Breast epithelium (tissue), 4 donors: ENCODE results near the gene PKNOX2. TPM values are rescaled to one million over a fixed set of nuclear protein-coding genes. Genes with fewer than 3 reads are reported as not detected.

Experiments used
- DNase-seq, 2 donors: peaks; one replicate each; pipeline ENCODE4 v3.0.0-alpha.2; 2019; ENCODE audit warnings: low spot score in 2 of 2
- H3K27ac ChIP-seq, 2 donors: fragments of 200-600 bp; sonication (generic) in 1 of 2; one replicate each; pipeline ENCODE4 v1.5.1; 2016 to 2019; ENCODE audit warnings: mild to moderate bottlenecking in 1 of 2
- H3K27me3 ChIP-seq, 2 donors: fragments of 200-600 bp; sonication (generic) in 1 of 2; one replicate each; pipeline versions ENCODE4 v1.5.1 to v1.6.0; 2017 to 2019; ENCODE audit warnings: control low read depth in 1 of 2, mild to moderate bottlenecking in 1 of 2
- H3K36me3 ChIP-seq: fragments of 200-600 bp; one replicate; pipeline ENCODE4 v1.5.1; 2019
- H3K4me1 ChIP-seq, 2 donors: fragments of 200-600 bp; sonication (generic); one replicate each; pipeline ENCODE4 v1.5.1; 2016 to 2019; ENCODE audit warnings: control low read depth in 1 of 2
- H3K4me3 ChIP-seq, 3 donors: fragments of 200-600 bp; sonication (generic); 1 replicate in 2 of 3; 2 replicates in 1 of 3; pipeline ENCODE4 v1.5.1; 2016 to 2019; ENCODE audit warnings: mild to moderate bottlenecking in 3 of 3, moderate library complexity in 2 of 3
- H3K9me3 ChIP-seq, 2 donors: fragments of 200-600 bp; sonication (generic) in 1 of 2; one replicate each; pipeline ENCODE4 v1.5.1; 2016 to 2019; ENCODE audit warnings: control low read depth in 1 of 2
- CTCF ChIP-seq, 3 donors: fragments of 450-650 bp; IDR thresholded peaks; one replicate each; pipeline ENCODE4 v1.5.1; 2016 to 2017; ENCODE audit warnings: antibody characterized with exemption in 3 of 3, mild to moderate bottlenecking in 3 of 3, moderate library complexity in 3 of 3
- POLR2A ChIP-seq: fragments of 450-650 bp; IDR thresholded peaks from one replicate; pipeline ENCODE4 v1.6.1; 2016; ENCODE audit warnings: antibody characterized with exemption, mild to moderate bottlenecking, moderate library complexity
- POLR2AphosphoS5 ChIP-seq, 3 donors: sonication (generic); formaldehyde crosslinking; IDR thresholded peaks; one replicate each; pipeline ENCODE4 v1.6.1; 2017; ENCODE audit warnings: antibody characterized with exemption in 3 of 3
- intact Hi-C: fragments of 100-400 bp; cut with DNase I; formaldehyde crosslinking; loops from one replicate; pipeline ENCODE4 v1.15.1; 2023; ENCODE audit warnings: low total_unique reads
- total RNA-seq, 3 donors: library from RNA; depleted of rRNA; stranded (reverse); fragments of >200 nt; gene quantifications; one replicate each; pipeline ENCODE4 v1.1.0, GENCODE V29; 2016

PKNOX2 gene
- total RNA-seq, 3 donors from 2014 or later, result 0.32 to 1.0 (median 0.66) TPM

- TF ChIP-seq POLR2AphosphoS5 (IDR thresholded peaks at IDR 0.05) (no peak), CTCF (IDR thresholded peaks at IDR 0.05) (no peak)
- Histone ChIP-seq H3K27ac (no peak overlapping the region), H3K4me1 (no peaks in the 10 kb centered on the region), H3K9me3 (no peaks in the 10 kb centered on the region), H3K36me3 (no peaks in the 10 kb centered on the region), H3K27me3 (peaks cover 0 to 3% of the 10 kb centered on the region in 2 donors), H3K4me3 (no peak overlapping the region)
- intact Hi-C loops, result no loop called here
- DNase-seq, result no peak
Measured at GRCh38 chr11:125200441-125200840, 35.9 kb downstream of the PKNOX2 start.

- H3K36me3 ChIP-seq, result no peaks in the 10 kb centered on the region
- H3K4me3 ChIP-seq, result no peak overlapping the region
- no peak for DNase-seq
- no peaks in the 10 kb centered on the region for H3K4me1 ChIP-seq
- no peak overlapping the region for H3K27ac ChIP-seq
- intact Hi-C loops, result no loop called here
- H3K27me3 ChIP-seq, result peaks cover 0 to 3% of the 10 kb centered on the region in 2 donors
- H3K9me3 ChIP-seq, result no peaks in the 10 kb centered on the region
- TF ChIP-seq CTCF (IDR thresholded peaks at IDR 0.05) (no peak), POLR2AphosphoS5 (IDR thresholded peaks at IDR 0.05) (no peak)
Measured at GRCh38 chr11:125201525-125202141, 37.1 kb downstream of the PKNOX2 start.

- no peak overlapping the region for H3K27ac ChIP-seq
- H3K27me3 ChIP-seq, result peaks cover 0 to 3% of the 10 kb centered on the region in 2 donors
- H3K4me1 ChIP-seq, result no peaks in the 10 kb centered on the region
- no peaks in the 10 kb centered on the region for H3K9me3 ChIP-seq
- no peak for DNase-seq
- no peak overlapping the region for H3K4me3 ChIP-seq
- intact Hi-C loops, result no loop called here
- H3K36me3 ChIP-seq, result no peaks in the 10 kb centered on the region
- no peak for TF ChIP-seq CTCF (IDR thresholded peaks at IDR 0.05)
- no peak for TF ChIP-seq POLR2A
- no peak for TF ChIP-seq POLR2AphosphoS5 (IDR thresholded peaks at IDR 0.05)
Measured at GRCh38 chr11:125202362-125202880, 37.9 kb downstream of the PKNOX2 start.

GRCh38 chr11:125202977-125203376 is 38.4 kb downstream of the PKNOX2 start:
- H3K4me3 ChIP-seq, result no peak overlapping the region
- H3K4me1 ChIP-seq, result no peaks in the 10 kb centered on the region
- peaks cover 0 to 3% of the 10 kb centered on the region in 2 donors for H3K27me3 ChIP-seq
- DNase-seq, result no peak
- intact Hi-C loops, result no loop called here
- H3K9me3 ChIP-seq, result no peaks in the 10 kb centered on the region
- no peak overlapping the region for H3K27ac ChIP-seq
- no peaks in the 10 kb centered on the region for H3K36me3 ChIP-seq
- TF ChIP-seq POLR2AphosphoS5 (IDR thresholded peaks at IDR 0.05), result no peak
- TF ChIP-seq CTCF (IDR thresholded peaks at IDR 0.05), result no peak
- no peak for TF ChIP-seq POLR2A

- no peak overlapping the region for H3K4me3 ChIP-seq
- H3K4me1 ChIP-seq, result no peaks in the 10 kb centered on the region
- no peaks in the 10 kb centered on the region for H3K9me3 ChIP-seq
- no peaks in the 10 kb centered on the region for H3K36me3 ChIP-seq
- intact Hi-C loops, result no loop called here
- DNase-seq, result no peak
- TF ChIP-seq POLR2AphosphoS5 (IDR thresholded peaks at IDR 0.05), result no peak
- no peak for TF ChIP-seq CTCF (IDR thresholded peaks at IDR 0.05)
- no peak for TF ChIP-seq POLR2A
- H3K27ac ChIP-seq, result no peak overlapping the region
- H3K27me3 ChIP-seq, result no peaks in the 10 kb centered on the region
Measured at GRCh38 chr11:125207866-125208425, 43.4 kb downstream of the PKNOX2 start.
